SK-N-SH (cell line): ENCODE results near the gene NPIPB8.
"Not testable (repeated sequence)": the region's sequence is repeated elsewhere in the genome, so short reads cannot be mapped to it uniquely, and the experiment has no call there.

Source experiments
- FOXJ3 ChIP-seq: sonication (generic); formaldehyde crosslinking; IDR thresholded peaks from 2 replicates; pipeline ENCODE4 v1.5.1; 2020; ENCODE audit warnings: mild to moderate bottlenecking, missing genetic modification reagents
- MXI1 ChIP-seq: IDR thresholded peaks from 2 replicates; pipeline ENCODE4 v1.6.1; 2012; ENCODE audit warnings: mild to moderate bottlenecking, low read depth, low read length, improper control_type of control experiment
- POLR2AphosphoS5 ChIP-seq: IDR thresholded peaks from 2 replicates; pipeline ENCODE4 v1.6.1; 2012; ENCODE audit warnings: low read depth, low read length
- RFX5 ChIP-seq: IDR thresholded peaks from 2 replicates; pipeline ENCODE4 v1.6.1; 2012; ENCODE audit warnings: mild to moderate bottlenecking, improper control_type of control experiment, low read length
- SMC3 ChIP-seq: IDR thresholded peaks from 2 replicates; pipeline ENCODE4 v1.6.1; 2012; ENCODE audit warnings: low read depth, low read length, improper control_type of control experiment
- YY1 ChIP-seq: IDR thresholded peaks from 2 replicates; pipeline ENCODE4 v1.4.0; 2012; ENCODE audit warnings: low read depth, mild to moderate bottlenecking

DNA sequence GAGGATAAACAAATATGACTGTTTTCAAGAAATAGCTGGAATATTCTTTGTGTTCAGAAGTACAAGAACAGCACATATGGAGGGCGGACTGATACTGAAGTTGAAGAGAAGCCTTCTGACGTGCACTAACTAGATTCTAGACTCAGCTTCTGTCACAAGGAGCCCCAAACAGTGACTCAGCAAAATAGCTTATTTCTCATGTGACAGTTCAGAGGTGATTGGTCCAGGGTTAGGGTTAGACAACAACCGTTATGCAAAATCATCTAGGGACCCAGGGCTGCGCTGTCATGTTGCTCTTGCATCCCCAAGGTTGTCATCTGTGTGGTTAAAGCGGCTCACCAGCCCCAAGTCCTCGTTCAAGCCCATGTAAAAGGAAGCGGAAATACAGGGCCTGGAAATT, 29.6 kb downstream of the NPIPB8 start:
- not testable (repeated sequence) for TF ChIP-seq POLR2AphosphoS5; FOXJ3 (CRISPR knock-in tag); RFX5; MXI1; SMC3; YY1
